T-helper 2 cell treated with Interferon-gamma antibody and Interleukin-4, amounts not matched to agents 100 ng/mL and 5 ng/mL, for 36 hours (primary cell): ENCODE data around the gene OXT. TPM values are rescaled to one million over a fixed set of nuclear protein-coding genes. Genes with fewer than 3 reads are reported as not detected.

ENCODE experiments used
- intact Hi-C: fragments of 100-400 bp; cut with micrococcal nuclease; formaldehyde crosslinking; loops from one replicate; pipeline ENCODE4 v1.15.1; 2023
- total RNA-seq: library from RNA; stranded (reverse); gene quantifications from 2 replicates; pipeline ENCODE4 v1.2.3, GENCODE V29; 2022

OXT gene
- total RNA-seq, 1 donor from 2014 or later = not detected

GRCh38 chr20:3109350-3110302, 38.2 kb downstream of the OXT start:
- intact Hi-C loops = no loop called here

GRCh38 chr20:3111507-3111906, 40.1 kb downstream of the OXT start:
- intact Hi-C loops = no loop called here

- intact Hi-C loops = no loop called here
Observed at GRCh38 chr20:3111995-3112394, 40.6 kb downstream of the OXT start.

- intact Hi-C loops = loop anchor here (1.0 to 5.0 kb wide), 3 partner anchors 42 to 202 kb away; partner anchors contain the start of genes FASTKD5 and UBOX5
Observed at GRCh38 chr20:3115190-3116107, 44.0 kb downstream of the OXT start.

- intact Hi-C loops = loop anchor here (5.0 kb wide), 2 partner anchors 41 to 201 kb away; partner anchors contain the start of genes FASTKD5 and UBOX5
Observed at GRCh38 chr20:3116341-3116740, 44.9 kb downstream of the OXT start.

GRCh38 chr20:3117839-3118379, 46.5 kb downstream of the OXT start:
- intact Hi-C loops = loop anchor here (5.0 kb wide), 2 partner anchors 39 to 199 kb away; partner anchors contain the start of genes FASTKD5 and UBOX5

GRCh38 chr20:3119044-3119443, 47.6 kb downstream of the OXT start:
- intact Hi-C loops = loop anchor here (5.0 kb wide), 2 partner anchors 38 to 198 kb away; partner anchors contain the start of genes FASTKD5 and UBOX5

GRCh38 chr20:3121271-3121911, 50.0 kb downstream of the OXT start:
- intact Hi-C loops = no loop called here

Other genes with a start within 250 kb of the OXT start
- gene PCED1A, start 231.0 kb upstream of the OXT start, total RNA-seq = 22.0 and 23.4 TPM in 2 replicates
- 47.4 and 50.5 TPM in 2 replicates for gene VPS16, start 230.9 kb upstream of the OXT start, total RNA-seq
- gene PTPRA, start 198.1 kb upstream of the OXT start, total RNA-seq = 65.4 and 70.2 TPM in 2 replicates
- 0.89 and 1.7 TPM in 2 replicates for gene GNRH2, start 28.0 kb upstream of the OXT start, total RNA-seq
- gene MRPS26, start 25.6 kb upstream of the OXT start, total RNA-seq = 42.2 and 43.9 TPM in 2 replicates
- gene AVP, start 13.1 kb downstream of the OXT start, total RNA-seq = not detected in 2 replicates
- 24.7 and 26.8 TPM in 2 replicates for gene FASTKD5, start 88.2 kb downstream of the OXT start, total RNA-seq
- gene UBOX5, start 88.2 kb downstream of the OXT start, total RNA-seq = 8.4 and 9.4 TPM in 2 replicates
- gene LZTS3, start 101.9 kb downstream of the OXT start, total RNA-seq = 0.34 and 0.45 TPM in 2 replicates
- 51.5 and 52.9 TPM in 2 replicates for gene DDRGK1, start 133.1 kb downstream of the OXT start, total RNA-seq
- 73.8 and 74.3 TPM in 2 replicates for gene ITPA, start 137.9 kb downstream of the OXT start, total RNA-seq
- 1.0 and 1.1 TPM in 2 replicates for gene SLC4A11, start 167.6 kb downstream of the OXT start, total RNA-seq